OCI-M1 (cell line): ENCODE measurements around the gene PTPRE.
A peak's percentile ranks its signal among the peaks of the same experiment; 100 is the strongest.
"Not testable (repeated sequence)": the region's sequence is repeated elsewhere in the genome, so short reads cannot be mapped to it uniquely, and the experiment has no call there.

Source experiments
- DNase-seq: peaks from one replicate; lab custom pipeline; 2025; lab: John Stamatoyannopoulos, UW

PTPRE gene

GRCh38 chr10:128072941-128073645 is 166.2 kb downstream of the PTPRE start:
- DNase-seq = no peak

- no peak for DNase-seq
These were observed 167.0 kb downstream of the PTPRE start for GRCh38 chr10:128073890-128074289.

- no peak for DNase-seq
These were observed 167.7 kb downstream of the PTPRE start for GRCh38 chr10:128074589-128074988.

GRCh38 chr10:128077155-128077875 is 170.4 kb downstream of the PTPRE start:
- no peak for DNase-seq

GRCh38 chr10:128078136-128078969 is 171.4 kb downstream of the PTPRE start:
- peak; percentile 47 for DNase-seq

GRCh38 chr10:128080231-128080630 is 173.3 kb downstream of the PTPRE start:
- no peak for DNase-seq

- DNase-seq = no peak
These were observed 173.7 kb downstream of the PTPRE start for GRCh38 chr10:128080641-128081040.

GRCh38 chr10:128081222-128081621 is 174.3 kb downstream of the PTPRE start:
- no peak for DNase-seq

- no peak for DNase-seq
These were observed 174.8 kb downstream of the PTPRE start for GRCh38 chr10:128081720-128082119.

GRCh38 chr10:128083191-128083895 is 176.4 kb downstream of the PTPRE start:
- no peak for DNase-seq

- no peak for DNase-seq
These were observed 177.5 kb downstream of the PTPRE start for GRCh38 chr10:128084364-128084763.

GRCh38 chr10:128084991-128085390 is 178.1 kb downstream of the PTPRE start:
- no peak for DNase-seq

- DNase-seq = no peak
These were observed 179.3 kb downstream of the PTPRE start for GRCh38 chr10:128086003-128086863.

- no peak for DNase-seq
These were observed 180.4 kb downstream of the PTPRE start for GRCh38 chr10:128087146-128087883.

- no peak for DNase-seq
These were observed 181.2 kb downstream of the PTPRE start for GRCh38 chr10:128087884-128088709.

- no peak for DNase-seq
These were observed 184.8 kb downstream of the PTPRE start for GRCh38 chr10:128091636-128092210.

- no peak for DNase-seq
These were observed 185.6 kb downstream of the PTPRE start for GRCh38 chr10:128092454-128092853.

GRCh38 chr10:128094596-128094995 is 187.7 kb downstream of the PTPRE start:
- not testable (repeated sequence) for DNase-seq
